Motor neuron (in vitro differentiated cells): ENCODE measurements around the gene TMEM8B. TPM values are rescaled to one million over a fixed set of nuclear protein-coding genes. Genes with fewer than 3 reads are reported as not detected.
A peak's percentile ranks its signal among the peaks of the same experiment; 100 is the strongest.

Experiments
- ATAC-seq, 8 experiments: fragments of 200-7000 bp; cut with Tn5 transposase; replicated peaks in 6 of 8; 2 replicates each; pipeline ENCODE4 v1.8.0; 2021; ENCODE audit warnings: mild to moderate bottlenecking in 8 of 8, moderate library complexity in 8 of 8
- H3K27ac ChIP-seq, 2 donors: fragments of 250-450 bp; sonication (Bioruptor Pico); 2 replicates each; pipeline ENCODE4 v1.9.0; 2021; ENCODE audit warnings: antibody characterized with exemption in 2 of 2, mild to moderate bottlenecking in 2 of 2, moderate library complexity in 1 of 2
- H3K4me1 ChIP-seq, 2 donors: fragments of 250-450 bp; sonication (Bioruptor Pico); replicated peaks in 1 of 2; 2 replicates each; pipeline ENCODE4 v1.6.1; 2021; ENCODE audit warnings: antibody characterized with exemption in 2 of 2, mild to moderate bottlenecking in 2 of 2, moderate library complexity in 1 of 2
- H3K4me3 ChIP-seq, 5 donors: fragments of 250-450 bp; sonication (Bioruptor Pico); 2 replicates each; pipeline ENCODE4 v1.9.0; 2021; ENCODE audit warnings: antibody characterized with exemption in 5 of 5, mild to moderate bottlenecking in 5 of 5, moderate library complexity in 4 of 5
- WGBS, 10 experiments: fragments of 450-650 bp; shearing (Covaris generic); methylation state at CpG; one replicate each; pipeline ENCODE4 v1.0.0; 2022; 5-methylcytosine and 5-hydroxymethylcytosine counted together
- in situ Hi-C, 9 experiments: fragments of 400-800 bp; cut with MboI; loops; one replicate each; pipeline ENCODE4 v1.15.0; 2021; ENCODE audit warnings: low sequenced_read_pairs in 9 of 9, low pct_unique_long_range_greater_than_20kb in 2 of 9; ENCODE audit not compliant: unreplicated experiment in 9 of 9
- total RNA-seq, 8 experiments: library from RNA; unstranded; fragments of 300-600 nt; gene quantifications; 2 replicates each; pipeline versions ENCODE4 v1.2.3 to v1.2.4, GENCODE V29; 2022

The TMEM8B gene
- total RNA-seq, 8 experiments from 2014 or later: 2.4 to 17.0 (median 13.2) TPM

GRCh38 chr9:35814841-35815543 is 14.0 kb upstream of the TMEM8B start, which contains the start of gene HINT2:
TSS of gene HINT2 (minus strand) at chr9:35815042. CDS start at chr9:35814979, 63 bp downstream.
- WGBS, 10 experiments: 0% methylated on average over 3 to 6 of the region's 52 CpGs; no CpG with 5 or more reads in 5 of the 10 experiments
- H3K4me1 ChIP-seq: peaks cover 13 to 14% of the 10 kb centered on the region in 2 donors
- H3K4me3 ChIP-seq: peak within 1 kb of the TSS; percentile 57 to 94 (median 80)
- ATAC-seq: peak; percentile 83 to 90 (median 86)
- in situ Hi-C loops: no loop called here
- peak within 1 kb of the TSS; percentile 87 to 95 for H3K27ac ChIP-seq

DNA sequence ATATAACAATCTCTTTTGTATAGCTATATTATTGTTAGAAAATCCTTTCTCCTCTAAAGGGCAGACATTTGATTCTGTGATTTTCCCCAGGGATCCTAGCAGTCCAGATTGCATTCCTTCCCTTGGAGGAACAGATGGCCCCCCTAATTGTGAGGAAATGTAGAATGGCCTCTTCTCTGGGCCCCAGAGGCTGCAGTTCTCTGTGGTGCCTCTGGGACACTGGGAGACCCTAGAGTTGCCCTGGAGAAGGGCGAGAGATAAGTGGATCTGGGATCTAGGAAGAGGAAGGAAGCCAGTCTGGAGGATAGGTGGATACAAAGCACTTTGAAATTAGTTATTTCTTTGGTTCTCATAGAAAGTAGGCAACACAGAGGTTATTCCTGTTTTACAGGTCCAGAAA is 12.3 kb upstream of the TMEM8B start:
- 20 to 100% (median 73%) methylated on average over 1 of the region's 1 CpG; no CpG with 5 or more reads in 4 of the 10 experiments for WGBS, 10 experiments
- no peak overlapping the region for H3K4me3 ChIP-seq
- ATAC-seq: no peak
- H3K27ac ChIP-seq: no peak overlapping the region
- in situ Hi-C loops: no loop called here
- H3K4me1 ChIP-seq: peaks cover 13 to 14% of the 10 kb centered on the region in 2 donors

GRCh38 chr9:35818341-35818740 is 10.7 kb upstream of the TMEM8B start:
- 67 to 80% methylated on average over 1 to 2 of the region's 3 CpGs; no CpG with 5 or more reads in 8 of the 10 experiments for WGBS, 10 experiments
- H3K27ac ChIP-seq: no peak overlapping the region
- ATAC-seq: no peak
- in situ Hi-C loops: no loop called here
- peaks cover 6 to 7% of the 10 kb centered on the region in 2 donors for H3K4me1 ChIP-seq
- H3K4me3 ChIP-seq: no peak overlapping the region

- Histone ChIP-seq H3K27ac (no peak overlapping the region), H3K4me3 (no peak overlapping the region), H3K4me1 (no peaks in the 10 kb centered on the region)
- in situ Hi-C loops: no loop called here
- ATAC-seq: no peak
These were observed 9.0 kb upstream of the TMEM8B start for GRCh38 chr9:35820076-35820475.

GRCh38 chr9:35822926-35823325 is 6.1 kb upstream of the TMEM8B start:
- Histone ChIP-seq H3K4me1 (no peaks in the 10 kb centered on the region), H3K4me3 (no peak overlapping the region), H3K27ac (no peak overlapping the region)
- no peak for ATAC-seq
- in situ Hi-C loops: no loop called here

DNA sequence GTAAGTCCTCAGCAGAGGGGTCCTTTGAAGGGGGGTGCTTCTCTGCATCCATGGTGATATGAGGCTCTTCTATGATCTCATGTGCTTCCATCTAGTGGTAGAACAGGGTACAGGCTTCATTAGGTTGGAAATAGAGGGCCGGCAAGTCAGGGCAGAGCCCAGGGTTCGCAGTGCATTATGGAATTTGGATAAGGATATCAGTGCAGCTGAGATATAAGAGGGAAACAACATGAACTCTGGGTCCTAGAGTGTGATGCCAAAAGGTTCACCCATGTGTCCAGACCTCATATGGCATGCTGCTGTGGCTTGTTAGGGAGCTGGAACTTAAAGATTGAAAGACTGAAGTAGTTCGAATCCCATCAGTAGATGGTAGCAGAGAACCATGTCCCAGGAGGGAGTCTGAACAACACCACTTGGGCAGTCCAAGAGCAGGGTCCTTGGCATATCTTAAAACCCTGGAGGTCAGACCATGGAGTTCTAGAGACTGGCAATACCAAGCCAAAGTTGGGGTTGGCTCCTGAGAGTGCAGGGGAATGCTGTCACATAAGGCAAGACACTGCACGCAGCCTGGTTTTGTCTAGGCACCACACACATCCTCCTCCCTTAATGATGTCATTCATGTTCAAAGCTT is 2.8 kb upstream of the TMEM8B start:
- peak in 3 of 8 experiments; percentile 42 to 51 (median 47) for ATAC-seq
- Histone ChIP-seq H3K4me3 (no peak overlapping the region), H3K27ac (no peak overlapping the region), H3K4me1 (peaks cover 14 to 17% of the 10 kb centered on the region in 2 donors)
- 66 to 100% (median 81%) methylated on average over 1 to 3 of the region's 4 CpGs; no CpG with 5 or more reads in 6 of the 10 experiments for WGBS, 10 experiments
- in situ Hi-C loops: no loop called here

DNA sequence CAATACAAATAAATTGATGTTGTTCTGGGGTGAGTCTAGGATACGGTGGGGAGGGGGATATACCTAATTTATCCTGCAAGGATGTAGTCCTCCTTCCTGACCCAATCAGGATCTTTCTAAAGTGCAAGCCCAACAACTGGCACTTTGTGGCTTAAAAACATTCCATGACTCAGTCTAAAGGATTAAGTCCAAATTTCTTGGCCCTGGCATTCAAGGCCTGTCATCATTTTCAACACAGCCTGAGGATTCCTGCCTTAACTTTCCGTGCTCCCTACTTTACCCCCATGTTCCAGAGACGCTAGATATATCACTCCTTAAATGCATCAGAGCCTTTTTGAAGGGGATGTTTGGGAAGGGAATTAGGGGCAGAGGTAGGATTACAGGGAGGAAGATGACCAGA is 1.5 kb upstream of the TMEM8B start:
- WGBS, 10 experiments: 19 to 100% (median 88%) methylated on average over 1 to 3 of the region's 3 CpGs; no CpG with 5 or more reads in 3 of the 10 experiments
- no peak overlapping the region for H3K27ac ChIP-seq
- in situ Hi-C loops: no loop called here

DNA sequence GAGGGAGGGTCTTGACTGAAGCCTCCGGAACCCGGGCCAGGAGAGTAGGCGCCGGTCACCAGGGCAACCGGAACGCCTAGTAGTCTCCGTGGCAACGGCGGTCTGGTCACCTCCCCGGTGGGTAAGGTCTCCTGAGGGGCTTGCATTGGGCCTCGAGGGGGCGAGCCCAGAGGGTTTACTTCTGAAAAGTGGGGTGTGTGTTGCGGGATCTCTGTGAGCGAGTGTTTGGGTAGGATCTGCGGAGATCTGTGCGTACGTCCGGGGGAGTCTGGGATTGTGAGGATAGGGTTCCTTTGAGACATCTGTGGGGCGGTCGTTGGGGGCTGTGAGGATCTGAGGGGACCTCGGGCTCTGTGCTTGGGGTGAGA is 328 bp upstream of the TMEM8B start, which contains the start of gene FAM221B:
Gene FAM221B, minus strand, starts transcription at position 17 of the 368 bp plus-strand sequence. CDS start 2,571 bp downstream, outside the sequence.
- peak within 1 kb of the TSS; percentile 75 to 83 for H3K27ac ChIP-seq
- ATAC-seq: peak in 7 of 8 experiments; percentile 4 to 49 (median 28)
- peak within 1 kb of the TSS; percentile 53 to 99 (median 92) for H3K4me3 ChIP-seq
- WGBS, 10 experiments: 0 to 20% (median 3%) methylated on average over 1 to 8 of the region's 21 CpGs; no CpG with 5 or more reads in 5 of the 10 experiments
- in situ Hi-C loops: no loop called here
- H3K4me1 ChIP-seq: peaks cover 17 to 18% of the 10 kb centered on the region in 2 donors

More for the DNA sequence above, 1.5 kb upstream of the TMEM8B start:
- ATAC-seq: no peak
- Histone ChIP-seq H3K4me1 (peaks cover 17 to 18% of the 10 kb centered on the region in 2 donors), H3K4me3 (no peak overlapping the region)

DNA sequence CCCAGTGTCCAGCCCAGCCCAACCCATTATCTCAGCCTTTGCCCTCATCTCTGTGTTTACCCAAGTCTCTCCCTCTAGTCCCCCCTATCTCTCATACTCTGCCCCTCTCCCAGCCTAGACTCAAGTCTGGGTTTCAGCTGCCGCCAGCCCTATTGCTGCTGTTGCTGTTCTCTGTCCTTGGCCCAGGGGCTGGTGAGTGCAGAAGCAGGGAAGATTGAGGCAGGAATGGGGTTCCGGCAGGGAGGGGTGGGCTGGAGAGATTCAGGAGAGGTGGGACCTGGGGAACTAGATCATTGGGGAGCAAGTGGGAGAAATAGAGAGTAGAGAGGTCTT is 702 bp downstream of the TMEM8B start:
- in situ Hi-C loops: no loop called here
- Histone ChIP-seq H3K27ac (peak overlapping the region; percentile 75 to 79), H3K4me1 (peaks cover 17 to 18% of the 10 kb centered on the region in 2 donors), H3K4me3 (peak overlapping the region; percentile 53 to 99 (median 92))
- ATAC-seq: no peak
- 10% methylated on average over 2 of the region's 2 CpGs; no CpG with 5 or more reads in 9 of the 10 experiments for WGBS, 10 experiments

DNA sequence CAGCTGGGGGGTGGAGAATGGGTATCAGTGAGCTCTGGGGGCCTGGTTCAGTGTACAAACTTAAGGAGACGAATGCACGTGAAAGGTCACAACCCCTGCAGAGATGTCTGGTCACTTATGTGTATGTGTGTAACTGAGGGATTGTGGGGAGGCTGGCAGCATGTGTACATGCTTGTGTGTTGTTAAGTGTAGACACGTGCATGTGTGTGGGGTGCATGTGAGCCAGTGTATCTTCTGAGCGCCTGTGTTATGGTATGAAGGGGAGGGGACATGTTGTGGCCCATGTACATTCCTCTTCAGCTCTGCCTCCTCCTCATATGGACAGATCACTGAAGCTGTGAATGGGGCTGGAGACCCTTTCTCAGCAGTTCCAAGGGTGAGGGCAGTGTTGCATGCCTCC is 2.0 kb downstream of the TMEM8B start:
- ATAC-seq: no peak
- Histone ChIP-seq H3K4me3 (no peak overlapping the region), H3K27ac (no peak overlapping the region), H3K4me1 (peaks cover 17 to 18% of the 10 kb centered on the region in 2 donors)
- in situ Hi-C loops: no loop called here
- 100% methylated on average over 1 of the region's 4 CpGs; no CpG with 5 or more reads in 9 of the 10 experiments for WGBS, 10 experiments

DNA sequence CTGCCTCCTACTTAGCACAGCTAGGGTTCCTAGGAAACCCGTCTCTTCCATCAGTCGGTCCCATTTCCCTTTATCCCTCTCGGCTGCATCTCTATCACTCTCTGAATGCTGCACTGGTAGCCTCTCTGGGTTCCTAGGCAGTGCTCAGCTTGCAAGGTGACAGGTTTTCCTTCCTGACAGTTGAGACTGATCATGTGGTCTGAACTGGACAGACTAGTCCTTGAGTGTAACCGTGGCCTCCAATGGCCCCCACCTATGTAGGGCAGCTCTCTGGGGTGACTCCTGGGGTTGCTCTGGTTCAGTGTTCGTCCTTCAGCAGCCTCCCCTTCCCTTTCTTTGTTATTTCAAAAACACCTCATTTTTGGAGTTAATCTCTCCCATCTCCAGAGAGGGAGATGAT is 3.8 kb downstream of the TMEM8B start:
- ATAC-seq: no peak
- Histone ChIP-seq H3K4me1 (peaks cover 17 to 18% of the 10 kb centered on the region in 2 donors), H3K27ac (no peak overlapping the region), H3K4me3 (no peak overlapping the region)
- 80 to 100% (median 88%) methylated on average over 2 to 4 of the region's 5 CpGs; no CpG with 5 or more reads in 7 of the 10 experiments for WGBS, 10 experiments
- in situ Hi-C loops: no loop called here

- no peak overlapping the region for H3K4me3 ChIP-seq
- WGBS, 10 experiments: 45 to 100% (median 83%) methylated on average over 1 to 9 of the region's 14 CpGs; no CpG with 5 or more reads in 1 of the 10 experiments
- in situ Hi-C loops: no loop called here
- peaks cover 14% of the 10 kb centered on the region in 2 donors for H3K4me1 ChIP-seq
- no peak overlapping the region for H3K27ac ChIP-seq
- ATAC-seq: no peak
These were observed 5.5 kb downstream of the TMEM8B start for GRCh38 chr9:35834260-35835215.
